GM19328 (cell line): Measurements from ENCODE around the gene ARHGAP24.
"Not testable (repeated sequence)": the region's sequence is repeated elsewhere in the genome, so short reads cannot be mapped to it uniquely, and the experiment has no call there.

ENCODE experiments used
- ATAC-seq: cut with Tn5 transposase; IDR thresholded peaks from one replicate; pipeline ENCODE4 v1.9.1; 2021; ENCODE audit warnings: mild to moderate bottlenecking, moderate library complexity; ENCODE audit not compliant: unreplicated experiment

ARHGAP24 gene

GRCh38 chr4:85938062-85938461 is 463.1 kb downstream of the ARHGAP24 start:
- no peak for ATAC-seq

- no peak for ATAC-seq
Measured at GRCh38 chr4:85938902-85939301, 464.0 kb downstream of the ARHGAP24 start.

GRCh38 chr4:85939595-85939994 is 464.6 kb downstream of the ARHGAP24 start:
- no peak for ATAC-seq

GRCh38 chr4:85940151-85940550 is 465.2 kb downstream of the ARHGAP24 start:
- ATAC-seq: no peak

GRCh38 chr4:85942107-85942506 is 467.2 kb downstream of the ARHGAP24 start:
- ATAC-seq: no peak

GRCh38 chr4:85946821-85947220 is 471.9 kb downstream of the ARHGAP24 start:
- ATAC-seq: no peak

- ATAC-seq: no peak
Measured at GRCh38 chr4:85951099-85951498, 476.1 kb downstream of the ARHGAP24 start.

GRCh38 chr4:85952528-85952927 is 477.6 kb downstream of the ARHGAP24 start:
- no peak for ATAC-seq

GRCh38 chr4:85952972-85953650 is 478.2 kb downstream of the ARHGAP24 start:
- no peak for ATAC-seq

GRCh38 chr4:85953651-85954018 is 478.7 kb downstream of the ARHGAP24 start:
- ATAC-seq: no peak

- no peak for ATAC-seq
Measured at GRCh38 chr4:85955620-85956292, 480.8 kb downstream of the ARHGAP24 start.

- ATAC-seq: no peak
Measured at GRCh38 chr4:85956293-85956945, 481.5 kb downstream of the ARHGAP24 start.

GRCh38 chr4:85961887-85962286 is 486.9 kb downstream of the ARHGAP24 start:
- ATAC-seq: no peak

- ATAC-seq: no peak
Measured at GRCh38 chr4:85963231-85963630, 488.3 kb downstream of the ARHGAP24 start.

GRCh38 chr4:85964298-85964697 is 489.3 kb downstream of the ARHGAP24 start:
- no peak for ATAC-seq

GRCh38 chr4:85965017-85965416 is 490.1 kb downstream of the ARHGAP24 start:
- ATAC-seq: not testable (repeated sequence)

GRCh38 chr4:85965529-85965928 is 490.6 kb downstream of the ARHGAP24 start:
- ATAC-seq: no peak

- no peak for ATAC-seq
Measured at GRCh38 chr4:85966373-85966772, 491.4 kb downstream of the ARHGAP24 start.

- no peak for ATAC-seq
Measured at GRCh38 chr4:85967872-85968271, 492.9 kb downstream of the ARHGAP24 start.

GRCh38 chr4:85968945-85969819 is 494.2 kb downstream of the ARHGAP24 start:
- ATAC-seq: no peak

GRCh38 chr4:85970535-85970934 is 495.6 kb downstream of the ARHGAP24 start:
- no peak for ATAC-seq
